Measurements from ENCODE around the gene DOCK3. TPM values are rescaled to one million over a fixed set of nuclear protein-coding genes. Genes with fewer than 3 reads are reported as not detected.

The DOCK3 gene
- total RNA-seq, 3 donors from 2014 or later (not counting 1 experiment from before 2014, with no cell fraction given): 1.4 to 2.4 (median 1.7) TPM

DNA sequence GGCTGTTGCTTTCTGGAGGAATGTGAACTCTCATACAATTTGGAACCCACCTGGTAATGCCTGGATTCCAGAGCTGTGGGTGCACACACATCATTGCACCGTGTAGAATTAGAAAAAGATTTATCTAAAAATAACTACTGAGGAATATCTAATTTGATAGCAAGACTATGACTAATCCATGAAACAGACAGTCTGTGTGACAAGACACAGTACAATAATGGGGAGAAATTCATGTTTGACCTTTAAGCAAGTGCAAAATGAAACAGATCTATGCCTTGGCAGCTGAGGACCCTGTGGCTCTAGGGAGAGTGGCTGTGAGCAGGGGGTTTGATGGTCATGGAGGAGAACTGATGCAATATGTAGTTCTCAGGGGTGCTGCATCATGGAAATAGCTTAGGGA lies 7.9 kb upstream of the DOCK3 start:
- no peaks in the 10 kb centered on the region for H3K27me3 ChIP-seq (ENCODE audit: control insufficient read depth, insufficient read depth, low read length)
- H3K4me3 ChIP-seq (ENCODE audit: low read length): no peak overlapping the region
- no peaks in the 10 kb centered on the region for H3K36me3 ChIP-seq (ENCODE audit: control insufficient read depth, insufficient read depth, low read length)
- no peak overlapping the region for H3K27ac Mint-ChIP-seq
- DNase-seq (no peak), ATAC-seq (no peak)
- intact Hi-C loops (cut with micrococcal nuclease): no loop called here
- no peak overlapping the region for H3K4me3 Mint-ChIP-seq
- no CpG with 5 or more reads among the region's 1 CpG for WGBS (ENCODE audit: insufficient coverage)
- TF ChIP-seq, protein P1, sequence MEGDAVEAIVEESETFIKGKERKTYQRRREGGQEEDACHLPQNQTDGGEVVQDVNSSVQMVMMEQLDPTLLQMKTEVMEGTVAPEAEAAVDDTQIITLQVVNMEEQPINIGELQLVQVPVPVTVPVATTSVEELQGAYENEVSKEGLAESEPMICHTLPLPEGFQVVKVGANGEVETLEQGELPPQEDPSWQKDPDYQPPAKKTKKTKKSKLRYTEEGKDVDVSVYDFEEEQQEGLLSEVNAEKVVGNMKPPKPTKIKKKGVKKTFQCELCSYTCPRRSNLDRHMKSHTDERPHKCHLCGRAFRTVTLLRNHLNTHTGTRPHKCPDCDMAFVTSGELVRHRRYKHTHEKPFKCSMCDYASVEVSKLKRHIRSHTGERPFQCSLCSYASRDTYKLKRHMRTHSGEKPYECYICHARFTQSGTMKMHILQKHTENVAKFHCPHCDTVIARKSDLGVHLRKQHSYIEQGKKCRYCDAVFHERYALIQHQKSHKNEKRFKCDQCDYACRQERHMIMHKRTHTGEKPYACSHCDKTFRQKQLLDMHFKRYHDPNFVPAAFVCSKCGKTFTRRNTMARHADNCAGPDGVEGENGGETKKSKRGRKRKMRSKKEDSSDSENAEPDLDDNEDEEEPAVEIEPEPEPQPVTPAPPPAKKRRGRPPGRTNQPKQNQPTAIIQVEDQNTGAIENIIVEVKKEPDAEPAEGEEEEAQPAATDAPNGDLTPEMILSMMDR (IDR thresholded peaks at IDR 0.05): no peak
- no peaks in the 10 kb centered on the region for H3K36me3 Mint-ChIP-seq
- H3K27me3 Mint-ChIP-seq (ENCODE audit: low read depth in 2 of 2): peaks cover 2 to 8% of the 10 kb centered on the region in 2 donors
- no peak overlapping the region for H3K27ac ChIP-seq (ENCODE audit: low read length)
- peaks cover 11 to 12% of the 10 kb centered on the region in 2 donors for H3K4me1 Mint-ChIP-seq
- H3K9me3 ChIP-seq (ENCODE audit: control insufficient read depth, insufficient read depth, low read length): no peaks in the 10 kb centered on the region
- peaks cover 7% of the 10 kb centered on the region for H3K4me1 ChIP-seq (ENCODE audit: control insufficient read depth, insufficient read depth, low read length)
- H3K9me3 Mint-ChIP-seq: no peaks in the 10 kb centered on the region

DNA sequence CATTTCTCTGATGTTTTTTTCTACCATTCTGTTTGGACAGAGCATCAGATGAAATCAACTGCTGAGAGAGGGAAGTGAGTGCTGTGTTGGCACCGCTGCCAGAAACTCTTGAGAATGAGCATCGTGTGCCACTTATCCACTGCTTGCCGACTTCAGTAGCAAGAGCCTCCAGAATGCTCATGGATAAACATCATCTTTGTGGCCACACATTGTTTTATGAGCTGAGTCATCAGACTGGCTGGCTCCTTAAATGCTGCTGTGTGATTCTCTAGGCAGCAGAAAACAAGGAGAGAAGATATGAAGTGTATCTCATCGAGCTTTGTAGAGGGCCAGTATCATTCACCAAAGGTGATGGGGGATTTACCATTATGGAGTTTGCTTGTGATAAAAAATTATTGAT lies 3.4 kb upstream of the DOCK3 start:
- TF ChIP-seq, protein P1 (IDR thresholded peaks at IDR 0.05): no peak
- Histone ChIP-seq H3K36me3 (ENCODE audit: control insufficient read depth, insufficient read depth, low read length) (no peaks in the 10 kb centered on the region), H3K27ac (ENCODE audit: low read length) (no peak overlapping the region), H3K27me3 (ENCODE audit: control insufficient read depth, insufficient read depth, low read length) (peaks cover 12% of the 10 kb centered on the region), H3K4me3 (ENCODE audit: low read length) (no peak overlapping the region), H3K9me3 (ENCODE audit: control insufficient read depth, insufficient read depth, low read length) (no peaks in the 10 kb centered on the region), H3K4me1 (ENCODE audit: control insufficient read depth, insufficient read depth, low read length) (peaks cover 7% of the 10 kb centered on the region)
- Mint-ChIP-seq H3K27me3 (ENCODE audit: low read depth in 2 of 2) (peaks cover 13 to 15% of the 10 kb centered on the region in 2 donors), H3K27ac (no peak overlapping the region), H3K4me3 (no peak overlapping the region), H3K9me3 (no peaks in the 10 kb centered on the region), H3K36me3 (no peaks in the 10 kb centered on the region), H3K4me1 (peaks cover 0 to 6% of the 10 kb centered on the region in 2 donors)
- 81% methylated on average over 4 of the region's 4 CpGs for WGBS (ENCODE audit: insufficient coverage)
- DNase-seq (no peak), ATAC-seq (no peak)
- intact Hi-C loops (cut with micrococcal nuclease): no loop called here

DNA sequence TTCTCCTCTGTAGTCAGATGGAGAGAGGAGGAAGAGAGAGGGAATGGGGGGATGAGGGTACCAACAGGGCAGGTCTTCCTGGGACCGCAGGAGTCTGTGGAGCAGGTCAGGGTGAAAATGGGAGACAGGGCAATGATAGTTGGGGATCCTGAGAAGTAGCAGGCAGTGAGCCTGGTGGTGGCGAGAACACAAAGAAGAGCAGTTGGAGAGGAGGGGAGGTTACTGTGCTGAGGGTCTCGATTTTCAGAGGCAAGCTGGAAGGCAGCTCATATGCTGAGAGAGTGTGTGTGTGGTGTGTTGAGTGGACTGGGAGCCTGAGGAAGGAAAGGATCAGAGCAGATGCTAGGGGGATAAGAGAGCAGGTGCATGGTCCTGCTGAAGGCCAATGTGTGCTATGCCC lies 2.1 kb upstream of the DOCK3 start:
- Mint-ChIP-seq H3K4me1 (peaks cover 0 to 6% of the 10 kb centered on the region in 2 donors), H3K27me3 (ENCODE audit: low read depth in 2 of 2) (peaks cover 9 to 15% of the 10 kb centered on the region in 2 donors), H3K27ac (no peak overlapping the region), H3K9me3 (no peaks in the 10 kb centered on the region), H3K36me3 (no peaks in the 10 kb centered on the region), H3K4me3 (peak overlapping the region; percentile 1)
- Histone ChIP-seq H3K4me1 (ENCODE audit: control insufficient read depth, insufficient read depth, low read length) (peaks cover 7% of the 10 kb centered on the region), H3K36me3 (ENCODE audit: control insufficient read depth, insufficient read depth, low read length) (no peaks in the 10 kb centered on the region), H3K4me3 (ENCODE audit: low read length) (no peak overlapping the region), H3K9me3 (ENCODE audit: control insufficient read depth, insufficient read depth, low read length) (no peaks in the 10 kb centered on the region), H3K27ac (ENCODE audit: low read length) (no peak overlapping the region), H3K27me3 (ENCODE audit: control insufficient read depth, insufficient read depth, low read length) (peaks cover 17% of the 10 kb centered on the region)
- DNase-seq: no peak
- ATAC-seq: no peak
- intact Hi-C loops (cut with micrococcal nuclease): no loop called here
- 83% methylated on average over 3 of the region's 3 CpGs for WGBS (ENCODE audit: insufficient coverage)
- TF ChIP-seq, protein P1 (IDR thresholded peaks at IDR 0.05): no peak

DNA sequence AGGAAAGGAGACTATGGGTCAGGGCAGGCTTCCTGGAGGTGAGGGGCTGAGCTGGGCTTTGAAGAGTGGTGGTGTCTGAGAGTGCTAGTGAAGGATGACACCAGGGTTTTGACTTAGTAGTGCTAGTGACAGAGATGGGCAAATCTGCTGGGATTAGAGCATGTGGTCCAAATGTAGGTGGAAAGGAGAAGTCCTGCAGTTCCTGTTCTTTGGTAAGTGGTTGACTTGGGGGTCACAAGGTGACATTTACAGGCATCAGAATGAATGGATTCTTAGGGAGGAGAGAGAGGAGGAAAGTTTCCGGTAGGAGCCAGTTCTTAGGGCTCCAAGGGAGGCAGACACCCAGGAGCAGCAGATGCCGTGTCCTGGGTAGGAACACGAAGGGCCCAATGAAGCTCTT lies 796 bp upstream of the DOCK3 start:
- H3K4me3 ChIP-seq (ENCODE audit: low read length): no peak overlapping the region
- DNase-seq (no peak), ATAC-seq (no peak)
- TF ChIP-seq, protein P1 (IDR thresholded peaks at IDR 0.05): no peak
- H3K27me3 ChIP-seq (ENCODE audit: control insufficient read depth, insufficient read depth, low read length): peaks cover 24% of the 10 kb centered on the region
- Mint-ChIP-seq H3K9me3 (no peaks in the 10 kb centered on the region), H3K4me1 (peaks cover 0 to 6% of the 10 kb centered on the region in 2 donors), H3K27me3 (ENCODE audit: low read depth in 2 of 2) (peaks cover 9 to 19% of the 10 kb centered on the region in 2 donors), H3K36me3 (no peaks in the 10 kb centered on the region), H3K4me3 (peak overlapping the region; percentile 76), H3K27ac (peak overlapping the region in 1 of 2 donors; percentile 31)
- 51% methylated on average over 3 of the region's 3 CpGs for WGBS (ENCODE audit: insufficient coverage)
- H3K36me3 ChIP-seq (ENCODE audit: control insufficient read depth, insufficient read depth, low read length): no peaks in the 10 kb centered on the region
- H3K4me1 ChIP-seq (ENCODE audit: control insufficient read depth, insufficient read depth, low read length): peaks cover 7% of the 10 kb centered on the region
- H3K27ac ChIP-seq (ENCODE audit: low read length): no peak overlapping the region
- H3K9me3 ChIP-seq (ENCODE audit: control insufficient read depth, insufficient read depth, low read length): no peaks in the 10 kb centered on the region
- intact Hi-C loops (cut with micrococcal nuclease): no loop called here
